Measurements from ENCODE around the gene IFT27.

IFT27 gene

DNA sequence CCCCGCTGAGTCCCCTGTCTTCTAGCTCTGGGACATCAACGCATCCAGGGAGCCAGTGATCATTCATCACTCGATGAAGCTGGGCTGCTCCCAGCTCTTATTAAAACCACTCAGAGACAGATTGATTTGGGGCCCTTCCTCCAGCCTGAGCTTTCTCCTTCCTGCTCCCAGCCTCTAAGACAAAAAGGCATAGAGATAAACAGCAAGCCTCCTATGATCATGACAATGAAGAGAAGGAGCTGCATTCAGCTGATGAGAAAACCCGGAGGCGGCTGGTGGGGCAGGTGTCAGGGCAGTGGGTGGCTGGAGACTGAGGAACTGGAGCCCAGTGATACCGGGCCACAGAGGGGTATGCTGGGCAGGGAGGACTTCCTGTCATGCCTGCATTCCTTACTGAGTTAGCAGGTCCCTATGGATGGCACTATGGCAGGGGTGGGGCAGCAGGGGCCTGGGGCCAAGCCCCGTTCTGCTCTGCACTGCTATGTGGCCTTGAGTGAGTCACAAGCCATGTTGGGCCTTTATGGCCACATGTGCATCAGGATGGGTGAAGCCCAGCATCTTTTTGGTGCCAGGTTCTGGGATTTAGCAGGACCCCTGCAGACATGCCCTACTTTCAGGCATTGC lies 20.7 kb upstream of the IFT27 start:
- no peak for DNase-seq

DNA sequence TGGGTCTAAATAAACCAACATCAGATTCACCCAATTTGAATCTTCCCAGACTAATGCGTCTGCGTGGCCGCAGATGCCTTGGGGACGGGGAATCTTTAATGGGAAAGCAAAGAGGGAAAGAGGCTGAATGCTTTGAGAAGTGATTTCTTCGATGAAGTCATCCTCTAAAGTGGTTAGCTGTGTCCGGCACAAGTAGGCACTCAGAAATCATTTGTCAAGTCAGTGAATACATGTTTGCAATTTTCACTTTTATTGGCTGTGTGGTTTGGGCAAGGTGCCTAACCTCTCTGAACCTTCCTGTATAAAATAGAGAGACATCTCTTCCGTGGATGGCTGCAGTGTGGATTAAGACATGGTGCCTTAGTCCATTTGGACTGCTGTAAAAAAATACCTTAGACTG lies 19.7 kb upstream of the IFT27 start:
- no peak for DNase-seq

DNA sequence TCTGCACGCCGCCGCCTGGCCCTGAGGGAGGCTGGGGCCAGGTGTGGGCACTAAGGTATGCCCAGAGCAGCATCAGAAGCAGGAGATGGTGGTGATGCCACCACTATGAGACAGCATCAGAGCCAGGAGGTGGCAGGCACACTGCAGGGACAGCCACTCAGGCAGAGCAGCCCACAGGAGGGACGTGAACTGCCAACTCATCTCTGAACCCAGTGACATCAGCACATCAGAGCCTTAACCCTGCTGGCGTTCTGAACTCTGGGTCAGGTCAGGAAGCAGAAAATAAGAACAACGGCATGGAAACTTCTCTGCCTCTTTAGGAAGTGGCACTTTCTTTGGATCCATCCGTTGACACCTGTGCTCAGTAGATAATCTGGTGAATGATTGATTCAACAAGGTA lies 14.7 kb upstream of the IFT27 start:
- peak; percentile 85 for DNase-seq

DNA sequence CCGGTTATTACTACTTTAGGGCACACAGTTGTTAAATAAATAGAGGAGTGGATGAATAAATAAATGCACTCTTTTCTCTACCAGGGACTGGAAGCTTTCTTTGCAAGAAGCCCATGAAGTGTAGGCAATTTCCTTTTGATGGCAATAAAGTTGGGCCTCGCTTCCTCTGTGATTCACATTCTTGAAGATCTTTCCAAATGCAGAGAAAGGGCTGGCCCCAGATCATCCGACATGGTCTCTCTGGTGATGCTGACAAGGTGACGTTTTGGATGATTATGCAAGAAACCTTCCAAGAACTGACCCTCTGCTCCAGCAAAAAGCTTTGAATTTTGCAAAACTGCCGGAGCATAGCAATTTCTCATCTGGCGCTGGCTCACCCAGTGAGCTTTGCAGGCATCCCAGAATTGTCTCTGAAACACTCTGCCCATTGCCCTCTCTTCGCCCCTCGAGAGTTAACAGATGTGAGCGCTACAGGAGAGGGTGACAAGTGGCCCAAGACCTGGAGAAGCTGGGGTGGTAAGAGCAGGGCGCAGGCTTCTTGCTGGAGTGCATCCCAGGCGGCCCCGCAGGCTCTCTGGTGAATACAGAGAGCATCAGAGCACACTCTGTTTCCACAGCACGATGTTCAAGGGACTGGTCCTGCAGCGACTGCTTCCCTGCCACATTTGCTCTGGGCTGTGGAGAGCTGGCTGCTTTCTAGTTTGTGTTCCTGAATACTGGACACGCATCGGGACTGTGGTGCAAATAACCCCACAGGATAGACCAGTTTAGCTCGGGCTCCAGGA lies 11.5 kb upstream of the IFT27 start:
- DNase-seq = no peak

DNA sequence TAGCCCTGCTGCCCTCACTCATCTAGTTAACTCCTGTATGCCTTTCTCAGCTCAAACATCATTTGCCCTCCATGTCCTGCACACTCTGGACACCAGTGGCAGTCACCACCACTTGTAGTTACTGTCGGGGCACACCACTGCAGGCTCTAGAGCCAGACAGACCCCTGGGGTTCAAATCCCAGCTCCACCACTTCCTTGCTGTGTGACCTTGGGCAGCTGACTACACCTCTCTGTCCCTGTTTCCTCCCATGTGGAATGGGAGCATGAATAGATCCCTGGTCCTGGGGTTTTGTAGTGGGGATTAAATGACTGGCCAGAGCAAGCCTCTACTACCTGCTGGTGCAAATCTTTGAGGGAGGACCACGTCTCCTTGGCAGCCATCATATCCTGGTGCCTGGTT lies 7.8 kb upstream of the IFT27 start:
- no peak for DNase-seq

DNA sequence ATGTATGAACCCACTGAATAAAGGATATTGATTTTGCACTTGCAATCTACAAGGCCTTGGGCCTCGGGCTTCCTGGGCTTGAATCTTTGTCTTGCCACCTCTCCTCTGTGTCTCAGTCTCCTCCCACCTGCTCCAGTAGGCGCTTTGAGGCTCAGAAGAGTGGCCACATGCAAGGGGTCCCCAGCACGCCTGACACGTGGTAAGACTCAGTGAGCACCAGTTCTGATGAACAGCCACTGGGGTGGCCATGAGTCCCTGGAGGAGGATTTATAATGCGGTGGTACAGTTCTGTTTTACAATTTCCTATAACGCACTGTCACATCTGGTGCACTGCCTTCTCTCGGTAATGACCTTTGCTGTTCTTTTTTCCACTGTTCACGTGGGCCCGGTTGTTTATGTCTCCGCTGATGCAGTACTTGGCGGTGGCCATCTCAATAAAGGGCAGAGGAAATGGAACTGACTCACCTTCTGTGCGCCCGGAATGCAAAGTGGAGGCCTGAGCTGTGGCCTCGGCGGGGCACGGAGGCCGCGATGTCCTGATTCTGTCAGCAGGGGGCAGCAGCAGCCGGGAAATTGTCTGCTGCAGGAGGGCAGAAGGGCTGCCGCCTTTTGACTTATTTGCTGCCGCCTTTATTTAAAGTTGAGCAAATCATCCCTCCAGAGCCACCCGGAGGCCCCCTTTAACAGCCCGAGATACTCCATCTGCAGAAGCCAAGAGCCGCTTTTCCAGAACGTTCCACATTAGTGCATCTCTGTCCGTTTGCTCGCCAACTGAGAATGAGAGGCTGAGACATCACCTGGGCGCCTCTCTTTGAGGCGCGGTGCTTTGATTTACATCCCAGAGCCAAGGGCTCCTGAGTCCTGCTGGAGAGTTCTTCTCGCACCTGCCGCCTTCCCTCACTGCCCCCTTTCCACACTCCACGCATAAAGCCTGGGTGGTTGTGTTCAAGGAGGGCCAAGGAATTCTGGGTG lies 6.0 kb upstream of the IFT27 start:
- DNase-seq = peak; percentile 94

DNA sequence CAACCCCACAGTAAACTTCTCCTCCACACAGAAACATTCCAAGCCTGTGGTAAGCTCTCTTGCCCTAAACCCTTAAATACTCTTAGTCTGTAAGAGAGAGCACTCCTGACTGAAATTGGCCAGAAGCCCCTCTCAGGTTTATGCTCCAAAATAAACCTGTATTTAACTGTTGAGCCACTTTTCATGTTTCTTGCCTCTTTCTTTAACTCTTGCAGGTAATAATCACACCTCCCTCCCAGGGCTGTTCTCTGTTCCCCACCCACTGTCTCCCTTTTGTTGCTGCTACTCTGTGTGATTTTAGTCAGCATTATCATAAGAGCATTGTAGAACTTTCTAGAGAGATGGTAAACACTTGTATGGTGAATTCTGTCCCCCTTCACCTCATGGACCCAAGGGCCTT lies 2.1 kb upstream of the IFT27 start:
- no peak for DNase-seq

DNA sequence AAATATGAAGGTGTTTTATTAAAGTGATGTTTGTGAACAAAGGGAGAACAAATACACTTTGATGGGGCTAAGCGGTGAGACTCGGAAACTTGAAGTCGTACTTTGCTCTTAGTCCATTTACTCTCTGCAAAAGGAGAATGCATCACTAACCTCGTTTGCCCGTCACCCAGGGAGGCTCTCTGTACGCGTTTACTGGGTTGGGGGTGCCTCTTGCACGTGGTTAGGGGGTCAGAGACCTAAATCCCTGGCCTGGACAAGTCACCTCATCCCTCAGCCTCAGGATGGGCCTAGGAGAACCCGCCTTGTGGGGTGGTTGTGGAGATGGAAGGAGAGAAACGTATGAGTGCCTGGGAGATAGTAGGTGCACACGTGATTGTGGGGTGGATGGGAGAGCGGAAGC lies 803 bp upstream of the IFT27 start:
- DNase-seq = no peak

DNA sequence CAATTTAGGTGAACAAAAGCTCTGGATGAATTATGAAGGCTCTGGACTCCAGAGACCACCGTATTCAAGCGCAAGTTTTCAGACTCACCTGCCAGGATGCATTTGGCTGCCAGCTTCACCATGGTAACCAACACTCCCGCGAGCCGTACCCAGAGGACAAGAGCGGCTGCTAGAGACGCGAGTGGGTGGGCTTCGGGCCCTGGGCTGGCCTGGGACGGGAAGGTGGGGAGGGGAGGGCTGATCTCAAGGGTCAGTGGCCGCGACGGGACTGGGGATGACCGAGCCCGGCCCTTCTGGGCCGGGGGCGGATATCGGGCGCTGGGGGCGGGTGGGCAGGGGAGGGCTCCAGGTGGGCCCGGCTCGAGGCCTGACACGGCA lies 344 bp downstream of the IFT27 start:
- DNase-seq = peak; percentile 30

DNA sequence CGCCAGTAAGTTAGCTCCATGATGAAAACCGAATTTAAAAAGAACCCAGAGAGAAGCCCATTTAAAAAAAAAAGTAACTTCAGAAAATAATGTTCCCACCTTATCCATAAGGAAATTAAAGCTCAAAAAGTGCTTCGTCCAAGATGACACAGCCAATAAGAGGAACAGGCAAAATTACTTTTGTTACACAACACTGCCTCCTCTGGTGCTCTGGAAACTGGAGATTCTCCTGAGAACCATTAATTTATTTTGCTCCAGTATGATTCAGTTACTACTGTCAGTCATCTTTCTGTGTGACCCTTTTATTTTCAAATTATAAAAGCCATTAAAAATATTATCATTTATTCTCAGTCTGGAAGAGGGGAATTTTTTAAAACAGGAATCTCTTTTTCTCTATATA lies 2.0 kb downstream of the IFT27 start:
- DNase-seq = peak; percentile 11

DNA sequence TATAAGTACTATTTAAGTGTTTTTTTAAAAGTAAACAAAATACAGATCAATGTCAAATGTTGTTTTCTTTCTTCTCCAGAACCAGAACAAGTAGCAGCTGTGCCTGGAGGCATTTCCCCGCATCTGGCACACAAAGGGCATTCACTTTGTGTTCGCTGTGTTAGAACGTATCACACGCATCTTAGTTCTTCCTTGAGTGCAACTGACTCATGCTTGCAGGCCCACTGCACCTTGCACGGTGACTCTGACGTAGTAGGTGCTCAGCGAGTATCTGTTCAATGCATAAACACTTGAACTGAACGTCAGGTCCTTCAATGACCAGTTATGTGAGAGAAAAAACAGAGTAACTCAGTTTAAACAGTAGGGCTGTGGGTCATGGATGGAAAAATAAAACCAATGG lies 3.5 kb downstream of the IFT27 start:
- DNase-seq = no peak

DNA sequence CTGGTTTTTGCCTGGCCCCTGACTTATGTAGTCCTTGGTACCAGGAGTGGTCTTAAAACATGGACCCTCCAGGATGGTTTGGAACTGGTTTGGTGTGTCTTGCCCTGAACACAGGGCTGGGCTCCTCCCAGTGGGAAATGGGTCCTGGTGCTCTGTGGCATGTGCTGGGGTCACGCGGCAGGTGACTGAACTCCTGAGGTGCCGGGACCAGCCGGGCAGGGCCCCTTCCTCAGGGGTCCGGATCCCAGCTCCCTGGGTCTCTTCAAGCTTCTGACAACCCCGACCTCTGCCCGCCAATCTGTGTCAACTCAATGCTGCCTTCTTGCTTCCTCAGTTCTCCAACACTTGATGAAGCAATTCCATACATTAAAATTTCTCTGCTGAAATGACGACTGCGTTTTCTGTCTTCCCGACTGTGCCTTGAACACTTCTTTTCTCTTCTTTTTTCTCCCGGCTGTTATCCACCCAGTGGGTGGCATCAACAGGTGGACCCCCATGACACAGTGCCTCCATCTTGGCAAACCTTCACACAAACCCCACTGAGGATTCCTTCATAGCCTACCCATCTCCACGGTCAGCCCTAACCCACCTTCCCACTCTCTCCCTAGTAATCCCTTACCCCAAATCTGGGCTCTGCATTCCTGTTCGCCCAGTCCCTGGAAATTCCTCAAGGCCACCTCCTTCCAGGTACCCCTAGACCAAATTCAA lies 4.4 kb downstream of the IFT27 start:
- no peak for DNase-seq

DNA sequence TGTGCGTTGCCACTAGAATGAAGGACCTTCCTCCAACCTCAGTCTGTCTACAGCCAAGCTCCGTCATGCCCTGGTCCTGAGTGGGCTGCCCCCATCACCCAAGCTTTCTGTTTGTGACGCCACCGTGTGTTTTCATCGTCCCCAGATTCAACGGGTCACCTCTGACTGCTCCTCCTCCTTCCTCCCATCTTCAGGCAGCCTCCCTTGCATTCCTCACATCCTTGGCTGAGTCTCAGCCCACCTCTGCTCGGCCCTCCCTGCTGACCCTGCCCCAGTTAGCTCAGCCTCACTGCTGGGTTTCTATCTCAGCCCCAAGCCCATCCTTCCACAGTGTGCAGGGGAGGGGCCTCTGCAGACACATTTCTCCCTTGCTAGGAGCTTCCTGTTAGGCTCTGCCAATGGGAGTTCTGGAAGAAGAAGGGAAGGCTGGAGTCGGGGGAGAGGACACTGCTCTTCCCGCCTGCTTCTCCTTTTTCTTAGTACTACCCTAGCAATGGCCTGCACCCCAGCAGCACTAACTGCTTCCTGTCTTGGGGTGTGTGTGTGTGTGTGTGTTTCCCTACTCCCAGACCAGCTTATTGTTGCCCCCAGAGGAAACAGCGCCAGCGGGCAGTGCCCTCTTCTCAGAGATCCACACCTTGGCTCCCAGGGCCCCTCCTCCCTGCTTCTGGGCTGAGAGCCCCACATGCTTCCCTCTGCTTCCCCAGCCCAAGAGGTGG lies 5.2 kb downstream of the IFT27 start:
- DNase-seq = no peak

DNA sequence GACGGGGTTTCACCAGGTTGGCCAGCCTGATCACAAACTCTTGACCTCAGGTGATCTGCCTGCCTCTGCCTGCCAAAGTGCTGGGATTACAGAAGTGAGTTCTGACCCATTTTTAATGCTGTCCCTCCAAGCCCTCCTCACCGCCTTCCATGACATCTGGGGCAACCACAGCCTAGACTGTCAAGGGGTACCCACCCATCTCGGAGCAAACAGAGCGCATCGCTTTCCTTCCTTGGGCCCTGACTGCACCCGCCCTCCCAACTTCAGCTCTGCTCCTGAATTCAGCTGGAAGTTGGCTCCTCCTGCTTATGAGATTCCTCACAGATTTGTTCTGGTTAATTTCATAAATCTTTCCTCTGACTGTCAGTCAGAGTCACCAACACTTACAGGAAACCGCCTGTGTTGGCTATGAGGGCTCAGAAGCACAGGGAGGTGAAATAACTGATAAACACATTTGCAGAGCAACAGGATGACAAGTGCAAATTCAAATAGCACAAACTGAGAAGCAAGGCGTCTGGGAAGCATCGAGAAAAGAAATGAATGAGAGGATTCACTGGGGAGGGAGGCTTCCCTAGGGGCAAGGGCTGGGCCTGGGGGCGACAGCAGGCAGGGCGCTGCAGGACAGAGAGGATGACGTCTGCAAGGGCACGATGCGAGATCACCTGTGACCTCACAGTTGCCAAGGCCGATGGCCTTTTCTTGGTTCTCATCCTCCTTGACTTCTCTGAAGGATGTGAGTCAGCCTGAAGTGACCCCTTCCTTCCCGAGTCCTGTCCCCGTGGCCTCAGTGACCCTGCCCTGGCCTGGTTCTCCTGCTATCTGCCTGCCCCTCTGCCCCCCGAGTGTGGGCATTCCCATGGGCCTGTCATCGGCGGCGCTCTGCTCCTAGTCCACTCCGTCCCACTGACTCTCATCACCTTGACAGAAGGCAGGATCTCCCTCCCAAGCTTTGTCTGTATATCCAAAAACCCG lies 6.1 kb downstream of the IFT27 start:
- no peak for DNase-seq

DNA sequence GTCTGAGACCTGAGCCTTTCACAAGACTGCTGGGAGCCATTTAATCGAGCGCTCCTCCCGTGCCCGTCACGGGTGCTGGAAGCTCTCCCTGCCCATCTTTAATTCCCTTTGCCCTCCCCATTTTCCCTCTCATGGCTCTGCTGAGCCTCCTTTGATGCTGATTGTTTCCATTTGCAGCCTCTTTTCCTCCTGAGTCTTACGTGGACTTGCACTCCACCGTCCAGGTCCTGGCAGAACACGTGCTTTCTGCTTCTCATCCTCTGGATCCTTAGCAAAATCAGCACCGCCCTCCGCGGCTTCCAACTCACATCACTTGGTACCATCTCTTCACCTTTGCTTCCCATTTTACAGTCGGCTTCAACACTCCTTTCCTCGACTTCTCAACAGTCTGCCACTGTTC lies 7.3 kb downstream of the IFT27 start:
- no peak for DNase-seq

DNA sequence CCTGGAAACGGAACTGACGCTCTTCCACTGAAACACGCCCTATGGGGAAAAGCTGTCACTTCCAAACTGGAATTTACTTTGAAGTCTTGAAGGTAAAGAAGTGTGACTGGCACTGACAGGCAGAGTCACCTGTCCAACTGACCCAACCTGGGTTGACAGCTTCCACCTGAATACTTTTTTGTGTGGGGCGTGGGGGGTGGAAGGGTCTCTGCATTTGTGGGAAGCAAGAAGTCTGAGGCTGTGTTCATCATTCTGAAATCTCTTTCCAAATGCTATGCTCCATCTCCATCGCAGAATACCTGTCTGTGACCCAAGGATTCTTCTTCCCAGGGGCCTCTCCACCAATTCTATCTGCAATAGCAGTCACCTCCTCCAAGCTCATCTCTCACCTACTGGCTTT lies 7.8 kb downstream of the IFT27 start:
- DNase-seq = no peak

DNA sequence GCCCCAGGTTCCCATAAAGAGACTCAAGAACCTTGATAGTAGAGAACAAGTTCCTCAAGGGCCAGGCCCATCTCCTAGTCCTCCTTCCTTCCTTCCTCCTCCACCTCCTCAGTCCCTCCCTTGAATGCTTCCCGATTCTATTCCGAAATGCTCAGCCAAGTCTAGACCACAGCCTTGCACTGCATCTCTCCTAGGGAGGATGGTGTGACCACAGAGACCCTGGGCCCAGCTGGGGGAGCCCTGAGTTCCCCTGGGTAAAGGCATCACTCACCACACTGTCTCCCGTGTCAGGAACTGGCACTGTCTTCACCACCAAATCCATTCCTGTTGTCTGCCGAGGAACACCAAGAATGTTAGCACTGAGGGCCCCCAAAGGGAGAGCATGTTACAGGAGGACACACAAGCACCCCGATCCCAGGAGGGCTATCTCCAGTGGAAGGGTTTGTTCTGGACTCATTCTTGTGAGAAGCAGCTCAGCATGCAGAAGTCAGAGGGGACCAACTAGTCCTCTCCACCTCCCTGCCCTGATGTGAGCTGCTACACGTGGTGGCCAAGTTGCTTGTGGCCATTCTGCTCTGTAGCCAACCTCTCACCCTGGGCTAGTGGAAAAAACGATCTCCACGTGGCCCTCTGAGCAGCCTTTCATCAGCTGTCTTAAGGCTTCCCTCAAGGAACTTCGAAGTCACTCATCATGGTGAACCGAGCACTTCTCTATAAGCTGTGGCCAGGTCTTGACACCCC lies 8.7 kb downstream of the IFT27 start:
- no peak for DNase-seq

DNA sequence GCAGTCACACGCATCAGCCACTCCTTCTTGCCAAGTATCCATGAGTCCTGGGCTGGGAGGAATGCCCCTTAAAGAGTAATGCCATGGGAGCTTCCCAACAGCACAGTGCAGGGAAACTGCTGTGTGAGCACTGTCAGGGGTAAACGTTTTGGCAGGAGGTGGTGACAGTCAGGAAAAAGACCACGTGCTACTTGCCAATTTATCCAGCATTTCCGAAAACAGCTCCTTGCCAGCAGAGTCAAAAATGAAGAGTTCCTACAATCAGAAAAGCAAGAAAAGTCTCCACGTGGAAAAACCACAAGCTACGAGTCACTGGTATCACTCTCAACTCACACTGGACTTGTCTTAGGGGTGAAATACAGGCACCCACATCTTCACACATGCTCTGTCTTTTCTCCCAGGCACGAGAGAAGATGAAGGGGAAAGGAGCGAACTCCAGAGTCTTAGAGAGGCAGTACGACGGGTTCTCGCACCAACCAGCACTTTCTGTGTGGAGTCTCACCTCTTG lies 9.9 kb downstream of the IFT27 start:
- no peak for DNase-seq

DNA sequence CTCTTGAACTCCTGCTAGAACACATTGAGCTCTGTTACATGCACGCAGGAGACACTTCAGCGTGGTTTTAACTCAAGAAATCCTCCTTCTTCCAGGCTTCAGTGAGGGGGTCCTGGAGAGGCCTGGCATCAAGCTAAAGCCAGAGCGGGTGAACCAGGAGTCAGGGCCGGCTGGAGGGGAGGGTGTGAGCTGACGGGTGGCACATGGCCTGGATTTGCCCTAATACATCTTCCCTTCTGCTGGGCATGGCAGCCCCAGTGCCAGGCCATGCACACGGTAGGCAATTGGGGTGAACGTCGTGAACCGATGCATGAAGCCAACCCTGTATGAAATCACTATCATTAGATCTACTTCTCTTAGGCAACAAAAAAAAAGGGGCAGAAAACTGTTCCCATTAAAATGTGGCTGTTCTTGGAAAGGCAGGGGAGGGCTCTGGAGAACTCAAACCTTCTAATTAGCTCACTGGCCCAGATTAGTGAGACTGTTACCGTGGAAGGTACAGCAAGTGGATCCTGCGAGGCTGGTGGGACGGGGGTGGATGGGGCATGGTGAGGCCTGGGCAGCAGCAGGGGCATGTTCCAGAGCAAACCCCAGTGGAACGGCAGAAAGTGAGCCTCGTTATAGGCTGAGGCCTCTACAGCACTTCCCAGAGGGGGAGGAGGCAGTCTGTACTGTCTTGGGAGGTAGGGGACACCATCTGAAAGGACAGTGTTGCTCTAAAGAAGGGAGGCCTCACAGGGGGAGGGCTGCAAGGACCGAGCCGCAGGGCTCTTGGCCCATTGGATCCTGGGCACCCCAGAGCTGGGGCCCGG lies 10.6 kb downstream of the IFT27 start:
- DNase-seq = no peak

Measured in activated CD4-positive, alpha-beta T cell treated with anti-CD3 and anti-CD28 coated beads, Interleukin-2, Interleukin-6, amounts not matched to agents 100 ng/mL and 50 ng/mL, durations not matched to agents 16 hours and 8 hours (primary cell).